Epithelial cell of alveolus of lung (primary cell): ENCODE measurements around the gene SDSL. TPM values are rescaled to one million over a fixed set of nuclear protein-coding genes. Genes with fewer than 3 reads are reported as not detected.

Experiments
- total RNA-seq: library from RNA; depleted of rRNA; stranded (reverse); fragments of >200 nt; gene quantifications from 2 replicates; pipeline ENCODE4 v1.2.1, GENCODE V29; 2015

Gene SDSL
- 1.8 and 7.8 TPM in 2 replicates for total RNA-seq

GRCh38 chr12:113422030-113422885 is at the start of gene SDSL:
TSS of gene SDSL (plus strand) at chr12:113422380. CDS start at chr12:113427983, 5,603 bp downstream.

GRCh38 chr12:113403435-113404415 is 18.5 kb upstream of the SDSL start, which contains the start of gene SDS:
TSS of gene SDS (minus strand) at chr12:113403887. CDS start at chr12:113399708, 4,179 bp downstream.

GRCh38 chr12:113471619-113472171 is 49.5 kb downstream of the SDSL start, which contains the start of gene LHX5:
TSS of gene LHX5 (minus strand) at chr12:113471871. CDS start at chr12:113471498, 373 bp downstream.

Other genes starting within 250 kb of the SDSL start
- gene DDX54, start 236.9 kb upstream of the SDSL start, total RNA-seq, result 42.3 and 56.8 TPM in 2 replicates
- 18.2 and 27.3 TPM in 2 replicates for gene RITA1, start 236.7 kb upstream of the SDSL start, total RNA-seq
- gene TPCN1, start 200.9 kb upstream of the SDSL start, total RNA-seq, result 30.3 and 34.6 TPM in 2 replicates
- 14.7 and 17.1 TPM in 2 replicates for gene SLC8B1, start 87.3 kb upstream of the SDSL start, total RNA-seq
- 39.2 and 68.9 TPM in 2 replicates for gene PLBD2, start 63.8 kb upstream of the SDSL start, total RNA-seq
- not detected in 2 replicates for gene SDS, start 18.5 kb upstream of the SDSL start, total RNA-seq
- not detected in 2 replicates for gene LHX5, start 49.5 kb downstream of the SDSL start, total RNA-seq